Measurements from ENCODE around the gene CTNS. TPM values are rescaled to one million over a fixed set of nuclear protein-coding genes. Genes with fewer than 3 reads are reported as not detected.

The CTNS gene
- polyA plus RNA-seq, 1 donor (not counting 4 experiments of a cell fraction or from before 2014, with no cell fraction given) = 7.4 TPM

GRCh38 chr17:3679531-3680126 lies 43.1 kb downstream of the CTNS start:
- no peaks in the 10 kb centered on the region for H3K9me3 ChIP-seq (ENCODE audit: control insufficient read depth, low read depth, low read length)

DNA sequence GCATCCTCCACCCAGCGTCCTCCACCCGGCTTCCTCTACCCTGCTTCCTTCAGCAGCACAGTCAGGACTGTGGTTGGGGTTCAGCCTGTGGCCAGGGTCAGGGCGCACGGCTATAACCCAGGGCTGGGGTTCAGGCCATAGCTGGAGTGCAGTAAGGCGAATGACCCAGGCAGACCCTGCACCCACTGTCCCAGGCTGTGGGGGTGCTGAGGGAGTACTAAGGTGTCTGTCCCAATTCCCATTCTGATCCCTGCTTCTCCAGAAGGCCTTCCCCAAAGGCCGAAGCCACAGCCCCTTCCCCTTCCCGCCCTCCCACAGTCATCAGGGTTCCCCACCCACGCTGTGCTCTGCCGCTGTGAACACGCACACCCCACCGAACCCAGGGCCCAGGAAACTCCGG lies 44.5 kb downstream of the CTNS start:
- Histone ChIP-seq H3K4me2 (ENCODE audit: control insufficient read depth, extremely low read depth, insufficient read depth, low read depth, low read length) (no peak overlapping the region), H4K20me1 (ENCODE audit: control insufficient read depth, extremely low read depth, insufficient read depth, low read length) (no peaks in the 10 kb centered on the region), H2AFZ (ENCODE audit: control insufficient read depth, low read length) (no peak overlapping the region), H3K79me2 (ENCODE audit: control insufficient read depth, insufficient read depth, low read length) (no peaks in the 10 kb centered on the region), H3K4me3 (ENCODE audit: control insufficient read depth in 2 of 3, extremely low read depth in 1 of 3, insufficient read depth in 2 of 3, low read depth in 1 of 3, low read length in 3 of 3) (no peak overlapping the region), H3K27me3 (ENCODE audit: control insufficient read depth, extremely low read depth, insufficient read depth, low read length) (peaks cover 17% of the 10 kb centered on the region), H3K9me3 (ENCODE audit: control insufficient read depth, low read depth, low read length) (no peaks in the 10 kb centered on the region), H3K9me1 (ENCODE audit: control insufficient read depth, extremely low read depth, insufficient read depth, low read length) (no peaks in the 10 kb centered on the region), H3K27ac (ENCODE audit: control insufficient read depth, insufficient read depth, low read length) (no peak overlapping the region), H3K9ac (ENCODE audit: control insufficient read depth, extremely low read depth, insufficient read depth, low read length) (no peak overlapping the region), H3K36me3 (ENCODE audit: control insufficient read depth in 2 of 2, extremely low read depth in 1 of 2, insufficient read depth in 2 of 2, low read length in 2 of 2) (no peaks in the 10 kb centered on the region), H3K4me1 (ENCODE audit: control insufficient read depth, extremely low read depth, insufficient read depth, low read length) (no peaks in the 10 kb centered on the region)
- FAIRE-seq = no peak
- dilution Hi-C loops (cut with MboI; ENCODE audit: extremely low pct_ligation_motif_present, low sequenced_read_pairs) = no loop called here
- no peak for DNase-seq (ENCODE audit: low read depth, low spot score)
- TF ChIP-seq EZH2 (IDR thresholded peaks at IDR 0.05; ENCODE audit: low read length) = no peak
- TF ChIP-seq CTCF (optimal IDR thresholded peaks at IDR 0.05 in 1 of 3, IDR thresholded peaks at IDR 0.05 in 1 of 3, conservative IDR thresholded peaks at IDR 0.05 in 1 of 3; ENCODE audit: extremely low read depth in 1 of 3, insufficient read depth in 2 of 3, low read length in 3 of 3) = no peak

More at GRCh38 chr17:3679531-3680126, 43.1 kb downstream of the CTNS start:
- DNase-seq (ENCODE audit: low read depth, low spot score) (no peak), FAIRE-seq (no peak)
- no peaks in the 10 kb centered on the region for H3K9me1 ChIP-seq (ENCODE audit: control insufficient read depth, extremely low read depth, insufficient read depth, low read length)
- TF ChIP-seq EZH2 (IDR thresholded peaks at IDR 0.05; ENCODE audit: low read length) = no peak
- TF ChIP-seq CTCF (optimal IDR thresholded peaks at IDR 0.05 in 1 of 3, IDR thresholded peaks at IDR 0.05 in 1 of 3, conservative IDR thresholded peaks at IDR 0.05 in 1 of 3; ENCODE audit: extremely low read depth in 1 of 3, insufficient read depth in 2 of 3, low read length in 3 of 3) = no peak
- H4K20me1 ChIP-seq (ENCODE audit: control insufficient read depth, extremely low read depth, insufficient read depth, low read length) = no peaks in the 10 kb centered on the region
- H3K27me3 ChIP-seq (ENCODE audit: control insufficient read depth, extremely low read depth, insufficient read depth, low read length) = peaks cover 13% of the 10 kb centered on the region
- dilution Hi-C loops (cut with MboI; ENCODE audit: extremely low pct_ligation_motif_present, low sequenced_read_pairs) = no loop called here
- no peaks in the 10 kb centered on the region for H3K36me3 ChIP-seq (ENCODE audit: control insufficient read depth in 2 of 2, extremely low read depth in 1 of 2, insufficient read depth in 2 of 2, low read length in 2 of 2)
- H3K79me2 ChIP-seq (ENCODE audit: control insufficient read depth, insufficient read depth, low read length) = no peaks in the 10 kb centered on the region
- no peak overlapping the region for H3K4me3 ChIP-seq (ENCODE audit: control insufficient read depth in 2 of 3, extremely low read depth in 1 of 3, insufficient read depth in 2 of 3, low read depth in 1 of 3, low read length in 3 of 3)
- no peak overlapping the region for H2AFZ ChIP-seq (ENCODE audit: control insufficient read depth, low read length)
- no peaks in the 10 kb centered on the region for H3K4me1 ChIP-seq (ENCODE audit: control insufficient read depth, extremely low read depth, insufficient read depth, low read length)
- H3K9ac ChIP-seq (ENCODE audit: control insufficient read depth, extremely low read depth, insufficient read depth, low read length) = no peak overlapping the region
- H3K4me2 ChIP-seq (ENCODE audit: control insufficient read depth, extremely low read depth, insufficient read depth, low read depth, low read length) = no peak overlapping the region
- no peak overlapping the region for H3K27ac ChIP-seq (ENCODE audit: control insufficient read depth, insufficient read depth, low read length)

All from keratinocyte (primary cell).